AG08395 (cell line): ENCODE measurements around the gene KCNJ6.
A peak's percentile ranks its signal among the peaks of the same experiment; 100 is the strongest.
"Not testable (repeated sequence)": the region's sequence is repeated elsewhere in the genome, so short reads cannot be mapped to it uniquely, and the experiment has no call there.

Experiments used
- DNase-seq: peaks from one replicate; pipeline ENCODE4 v3.0.0; 2012; ENCODE audit warnings: mixed read lengths, low spot score

KCNJ6 gene

GRCh38 chr21:37770461-37770860 is 145.8 kb downstream of the KCNJ6 start:
- DNase-seq = no peak

- no peak for DNase-seq
Observed at GRCh38 chr21:37769656-37770055, 146.6 kb downstream of the KCNJ6 start.

- peak; percentile 58 for DNase-seq
Observed at GRCh38 chr21:37767984-37768383, 148.3 kb downstream of the KCNJ6 start.

GRCh38 chr21:37766129-37766528 is 150.1 kb downstream of the KCNJ6 start:
- no peak for DNase-seq

- DNase-seq = no peak
Observed at GRCh38 chr21:37765221-37765900, 150.9 kb downstream of the KCNJ6 start.

- no peak for DNase-seq
Observed at GRCh38 chr21:37764691-37765090, 151.6 kb downstream of the KCNJ6 start.

DNA sequence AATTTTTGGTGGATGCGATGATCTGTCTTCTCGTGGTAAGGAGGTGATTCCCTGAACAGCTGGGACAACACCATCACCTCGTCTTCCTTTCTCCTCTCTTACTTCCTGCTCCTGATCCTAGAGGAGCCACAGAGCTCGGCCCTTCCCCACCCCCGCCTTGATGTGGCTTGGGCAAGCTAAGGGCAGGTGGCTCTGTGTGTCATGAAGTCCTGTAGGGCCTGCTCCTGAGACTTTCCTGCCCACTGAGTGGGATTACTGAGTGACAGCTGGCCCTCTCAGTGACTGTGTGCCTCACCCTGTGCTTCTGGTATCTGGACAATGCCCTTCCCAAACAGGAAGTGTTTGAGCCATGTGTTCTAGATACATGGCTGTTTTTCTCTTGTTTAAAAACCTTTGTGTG is 153.0 kb downstream of the KCNJ6 start:
- DNase-seq = no peak

DNA sequence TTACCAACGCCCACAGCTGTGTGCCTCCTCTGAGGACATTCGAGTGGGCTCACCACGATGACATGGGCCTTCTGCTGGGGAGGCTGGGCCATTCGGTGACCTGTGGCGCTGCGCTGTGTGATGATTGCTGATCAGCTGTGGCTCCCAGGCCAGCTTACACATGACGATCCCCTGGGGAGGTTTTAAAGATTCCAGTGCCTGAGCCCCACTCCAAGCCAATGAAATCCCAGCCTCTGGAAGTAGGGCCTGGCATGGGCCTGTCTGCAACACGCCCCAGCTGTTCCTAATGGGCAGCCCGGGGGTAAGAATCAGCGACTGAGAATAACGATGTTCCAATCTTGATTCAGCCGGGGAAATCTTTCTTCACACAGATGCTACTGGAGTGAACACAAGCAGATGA is 153.7 kb downstream of the KCNJ6 start:
- DNase-seq = no peak

GRCh38 chr21:37761406-37761805 is 154.9 kb downstream of the KCNJ6 start:
- DNase-seq = not testable (repeated sequence)

DNA sequence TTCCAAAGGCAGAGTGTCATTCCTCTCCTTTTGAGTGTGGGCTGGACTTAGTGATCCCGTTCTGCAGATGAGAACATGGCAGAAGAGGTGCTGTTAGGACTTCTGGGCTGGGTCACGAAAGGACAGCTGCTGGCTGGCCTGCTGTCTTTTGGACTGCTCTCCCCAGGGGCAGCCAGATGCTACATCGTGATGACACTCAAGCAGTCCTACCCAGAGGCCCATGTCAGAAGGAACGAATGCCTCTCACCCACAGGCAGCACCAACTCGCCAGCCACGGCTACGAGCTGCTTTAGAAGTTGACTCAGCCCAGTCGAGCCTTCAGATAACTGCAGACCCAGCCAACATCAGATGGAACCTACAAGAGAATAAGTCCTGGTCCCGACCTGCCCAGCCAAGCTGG is 156.5 kb downstream of the KCNJ6 start:
- DNase-seq = no peak

DNA sequence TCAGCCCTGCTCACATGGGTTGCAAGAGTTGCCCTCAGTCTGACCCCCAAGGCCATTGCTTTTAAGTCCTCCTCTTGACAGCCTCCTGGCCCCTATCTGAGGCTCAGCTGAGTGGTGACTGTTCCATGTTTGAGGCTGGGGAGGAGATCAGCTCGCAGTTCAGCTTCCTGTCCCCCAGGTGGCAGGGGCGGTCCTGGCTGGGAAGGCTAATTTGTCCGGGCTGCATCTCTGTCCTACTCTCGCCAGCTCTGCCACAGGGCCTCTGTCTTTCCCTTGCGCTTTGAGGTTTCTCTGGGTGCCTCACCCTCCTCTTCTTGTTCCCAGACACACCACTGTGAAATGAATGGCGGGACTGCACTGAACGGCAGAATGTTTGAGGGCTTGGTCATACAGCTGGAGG is 157.3 kb downstream of the KCNJ6 start:
- DNase-seq = peak; percentile 81

DNA sequence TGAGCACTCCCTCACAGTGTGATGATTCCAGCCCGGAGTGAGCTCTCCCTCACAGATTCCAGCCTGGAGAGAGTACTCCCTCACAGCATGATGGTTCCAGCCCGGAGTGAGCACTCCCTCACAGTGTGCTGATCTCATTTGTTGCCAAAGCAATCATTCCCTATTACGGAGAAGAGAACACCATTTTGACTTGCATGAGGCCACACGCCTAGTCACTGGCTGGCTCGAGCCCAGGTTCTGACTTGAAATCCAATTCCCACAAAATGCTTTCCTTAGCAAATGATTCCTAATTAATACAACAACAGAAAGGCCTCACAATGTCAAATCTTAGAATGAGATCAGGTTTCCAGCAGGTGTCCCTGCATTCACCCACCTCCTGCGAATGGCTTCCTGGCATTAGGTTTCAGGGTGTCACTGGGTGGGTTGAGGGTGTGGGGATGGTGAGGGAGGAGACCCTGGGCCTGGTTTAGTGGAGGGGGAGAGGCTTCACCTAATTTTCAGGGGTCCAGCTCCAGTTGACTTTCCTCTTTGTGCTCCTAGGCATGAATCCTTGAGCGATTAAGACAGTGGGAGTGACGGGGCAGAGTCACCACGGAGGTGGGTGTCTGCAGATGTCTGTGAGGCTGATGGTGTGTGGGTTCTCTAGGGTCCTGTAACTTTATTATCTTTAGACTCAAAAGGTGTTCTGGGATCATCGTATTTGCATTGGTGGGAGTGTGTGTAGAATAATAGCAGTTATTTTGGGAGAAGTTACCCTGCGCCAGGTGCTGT is 158.5 kb downstream of the KCNJ6 start:
- no peak for DNase-seq

DNA sequence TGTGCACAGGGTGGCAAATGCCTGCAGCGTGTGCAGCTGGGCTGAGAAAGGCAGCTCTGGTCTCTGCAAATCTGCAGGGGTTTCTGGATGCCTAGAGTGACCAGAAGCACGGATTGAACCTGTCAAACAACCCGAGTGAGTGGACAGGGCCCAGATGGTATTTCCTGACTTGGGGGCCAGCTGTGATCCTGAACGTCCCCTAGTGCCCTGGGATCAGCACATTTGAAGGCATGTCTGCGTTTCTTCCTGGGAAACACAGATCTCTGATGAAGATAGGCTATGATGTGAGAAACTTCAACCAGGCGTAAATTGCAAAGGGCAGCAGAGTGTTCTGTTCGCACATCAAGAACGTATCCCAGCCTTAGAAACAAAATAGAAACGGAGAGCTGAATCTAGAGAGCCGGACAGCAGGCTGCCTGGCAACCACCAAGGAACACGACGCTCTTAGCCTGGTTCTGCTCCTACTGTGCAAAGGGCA is 163.1 kb downstream of the KCNJ6 start:
- DNase-seq = no peak

- DNase-seq = no peak
Observed at GRCh38 chr21:37751268-37751975, 164.8 kb downstream of the KCNJ6 start.

DNA sequence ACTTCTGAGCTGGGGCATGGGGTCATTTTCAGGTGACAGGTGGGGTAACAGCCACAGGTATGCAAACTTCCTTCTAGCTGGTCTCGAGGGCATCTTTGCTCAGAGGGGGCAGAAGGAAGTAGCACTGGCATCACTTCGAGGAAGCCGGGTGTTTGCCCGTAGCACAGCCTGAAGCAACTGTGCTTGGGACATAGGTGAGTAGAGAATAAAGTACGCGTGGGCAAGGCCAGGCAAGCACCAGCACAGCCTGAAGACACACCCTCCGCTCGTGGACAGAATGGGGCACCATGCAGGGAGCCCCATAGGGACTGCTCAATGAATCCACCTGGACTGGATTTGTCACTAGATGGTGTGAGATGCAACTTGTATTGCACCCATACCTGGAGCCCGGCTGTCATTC is 167.1 kb downstream of the KCNJ6 start:
- DNase-seq = no peak

- DNase-seq = no peak
Observed at GRCh38 chr21:37748351-37748750, 167.9 kb downstream of the KCNJ6 start.

- no peak for DNase-seq
Observed at GRCh38 chr21:37746849-37747248, 169.4 kb downstream of the KCNJ6 start.

- no peak for DNase-seq
Observed at GRCh38 chr21:37744551-37744950, 171.7 kb downstream of the KCNJ6 start.

DNA sequence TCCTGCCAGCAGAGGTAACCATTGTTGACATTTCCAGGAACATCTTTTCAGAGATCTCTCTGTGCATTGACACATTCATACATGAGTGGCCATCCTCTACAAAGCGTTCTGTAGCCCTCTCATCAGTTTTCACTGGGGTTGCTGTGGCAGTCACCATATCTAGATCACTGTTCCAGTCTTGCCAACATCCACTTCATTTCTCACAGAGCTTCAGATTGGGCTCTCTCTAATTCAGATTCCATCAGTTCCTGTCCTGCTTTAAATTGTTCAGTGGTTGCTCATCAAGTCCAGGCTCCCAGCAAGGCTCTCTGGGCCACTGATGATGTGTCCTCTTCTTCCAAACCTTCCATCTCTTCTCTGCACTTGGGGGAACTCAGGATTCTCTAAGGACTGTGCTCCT is 173.7 kb downstream of the KCNJ6 start:
- peak; percentile 73 for DNase-seq

DNA sequence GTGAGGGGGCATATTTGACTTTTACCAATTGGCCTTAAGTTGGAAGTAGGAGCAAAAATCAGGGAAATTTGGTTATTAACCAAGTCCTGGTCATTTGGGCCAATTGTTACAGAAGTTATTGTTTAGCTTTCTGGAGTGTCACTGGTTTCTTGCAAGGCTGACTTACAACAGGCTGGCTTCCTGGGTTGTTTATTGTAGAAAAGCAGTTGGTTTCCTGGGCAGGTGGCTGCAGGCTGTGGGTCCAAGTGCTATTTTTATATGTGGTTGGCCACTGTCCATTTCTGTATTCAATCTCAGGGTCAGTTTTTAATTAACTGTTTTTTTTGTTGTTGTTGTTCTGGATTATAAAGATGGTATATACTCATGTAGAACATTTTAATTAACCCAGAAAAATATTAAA is 174.1 kb downstream of the KCNJ6 start:
- DNase-seq = no peak

GRCh38 chr21:37737996-37738395 is 178.3 kb downstream of the KCNJ6 start:
- DNase-seq = no peak

- no peak for DNase-seq
Observed at GRCh38 chr21:37737507-37737906, 178.8 kb downstream of the KCNJ6 start.

- DNase-seq = no peak
Observed at GRCh38 chr21:37734846-37735245, 181.4 kb downstream of the KCNJ6 start.
